SIG-M5 treated with dmso at 0.1 percent for 504 hours (cell line): ENCODE data around the gene SFMBT1.
A peak's percentile ranks its signal among the peaks of the same experiment; 100 is the strongest.
"Not testable (repeated sequence)": the region's sequence is repeated elsewhere in the genome, so short reads cannot be mapped to it uniquely, and the experiment has no call there.

Source experiments
- DNase-seq: peaks from one replicate; lab custom pipeline; 2025; ENCODE audit not compliant: unreplicated experiment; lab: John Stamatoyannopoulos, UW

The SFMBT1 gene

DNA sequence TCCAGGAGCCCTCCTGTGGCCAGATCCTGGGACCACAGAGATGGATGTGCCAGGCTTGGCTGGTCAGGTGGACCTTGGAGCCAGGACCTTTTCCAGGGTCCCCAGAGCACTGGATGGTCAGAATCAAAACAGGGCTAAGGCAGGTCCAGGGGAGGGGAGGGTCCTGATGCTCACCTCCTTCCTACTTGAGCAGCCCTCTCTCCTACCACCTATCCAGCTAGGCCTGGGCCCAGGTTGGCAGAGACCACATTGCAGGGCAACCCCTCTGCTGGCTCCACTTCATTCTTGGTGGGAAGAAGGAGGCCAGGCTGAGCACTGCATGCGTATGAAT is 28.5 kb upstream of the SFMBT1 start:
- no peak for DNase-seq

DNA sequence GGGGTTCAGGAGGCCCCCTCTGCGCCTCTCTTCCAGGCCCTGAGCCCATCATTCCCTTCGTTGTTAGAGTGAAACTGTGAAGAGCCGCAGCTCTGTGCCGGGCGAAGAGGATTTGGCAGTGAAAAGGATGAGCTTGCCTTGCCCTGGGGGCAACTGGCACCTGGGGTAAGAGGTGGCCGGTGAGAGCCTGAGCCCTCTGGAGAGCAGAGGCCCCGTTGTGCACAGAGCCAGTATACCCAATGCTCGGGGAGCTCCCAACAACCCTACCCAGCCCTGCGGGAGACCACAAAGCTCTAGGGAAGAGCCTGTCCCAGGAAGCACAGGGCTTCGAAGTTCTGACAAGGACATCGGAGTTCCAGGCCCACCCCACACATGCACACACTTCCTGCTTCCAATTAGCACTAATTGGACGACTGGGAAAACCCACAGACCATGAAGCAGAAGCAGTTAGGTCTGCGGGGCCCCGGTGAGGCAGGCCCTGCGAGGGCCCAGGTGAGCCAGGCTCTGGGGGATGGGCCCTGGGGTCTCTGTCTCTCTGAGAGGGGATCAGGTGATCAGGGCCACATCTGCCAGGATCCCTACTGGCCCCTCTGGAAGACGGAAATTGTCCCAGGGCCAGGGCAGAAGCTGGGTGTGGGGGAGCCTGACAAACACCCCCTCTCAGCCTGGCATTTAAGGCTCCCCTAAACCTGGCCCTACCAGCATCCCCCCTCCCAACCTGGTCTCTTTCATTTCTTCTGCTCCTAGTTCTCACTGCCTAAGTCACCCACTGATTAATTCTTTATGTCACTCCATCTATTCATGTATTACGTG is 27.9 kb upstream of the SFMBT1 start:
- DNase-seq = no peak

DNA sequence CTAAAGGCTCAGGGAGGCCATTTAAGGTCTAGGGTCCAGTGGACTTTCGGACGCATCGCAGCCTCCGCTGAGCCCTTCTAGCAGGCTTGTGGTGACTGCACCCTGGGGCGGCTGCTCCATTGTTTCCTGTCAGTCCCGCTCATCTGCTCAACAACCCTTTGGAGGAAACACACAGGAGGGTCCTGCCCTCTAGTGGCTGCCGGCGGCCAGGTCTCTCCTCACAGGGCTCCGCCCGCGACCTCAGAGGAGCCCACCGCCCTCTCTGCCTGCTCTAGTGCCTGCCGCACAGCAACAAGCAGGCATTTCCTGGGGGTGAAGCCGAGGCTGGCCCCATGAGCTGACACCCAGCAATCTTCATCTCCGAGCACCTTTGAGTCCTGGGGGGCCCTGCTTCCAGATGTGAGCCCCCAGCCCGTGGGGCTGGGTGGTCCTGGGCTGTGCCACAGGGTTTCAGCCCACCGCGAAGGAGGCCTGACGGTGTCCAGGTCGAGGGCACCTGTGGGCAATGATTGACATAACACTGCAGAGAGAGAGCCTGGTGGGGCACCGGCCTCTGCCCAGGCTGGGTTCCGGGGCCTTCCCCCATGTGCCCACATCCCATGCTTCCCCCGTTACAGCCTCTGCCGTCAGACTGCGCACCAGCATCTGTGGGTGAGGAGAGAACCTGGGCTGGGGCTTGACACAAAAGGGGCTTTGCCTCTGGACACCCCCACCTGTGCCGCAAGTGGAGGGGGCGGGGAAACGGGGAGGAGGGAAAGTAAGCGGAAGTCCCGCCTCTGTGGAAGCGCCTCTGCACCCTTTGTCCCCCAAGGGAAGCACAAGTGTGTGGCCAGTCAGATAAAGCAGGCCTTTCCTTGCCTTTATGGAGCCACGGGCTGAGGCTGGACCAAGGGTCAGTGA is 27.0 kb upstream of the SFMBT1 start:
- peak; percentile 81 for DNase-seq

DNA sequence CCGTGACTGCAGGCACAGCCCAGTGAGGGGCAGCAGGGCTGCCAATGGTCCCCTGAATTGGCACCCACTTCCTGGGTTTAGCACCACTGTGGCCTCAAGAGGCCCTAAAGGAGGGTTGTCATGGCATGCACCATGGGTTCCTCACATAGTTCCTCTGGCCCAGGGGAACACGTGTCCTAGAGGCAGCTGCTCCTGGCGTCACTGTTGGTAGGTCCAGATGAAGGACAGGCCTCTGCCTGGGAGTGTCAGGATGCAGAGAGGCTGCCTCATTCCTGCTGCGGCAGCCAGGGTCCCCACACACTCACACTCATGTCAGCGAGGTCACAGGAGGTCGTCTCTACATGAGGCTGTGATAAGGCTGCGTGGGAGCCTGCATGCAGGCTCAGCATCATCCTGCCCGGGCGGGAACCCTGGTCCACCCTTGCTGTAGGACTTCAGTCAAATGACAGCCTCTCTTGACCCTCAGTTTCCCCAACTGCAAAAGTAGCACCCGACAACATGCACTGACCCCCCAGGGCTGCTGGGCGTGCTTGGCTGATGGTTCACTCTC is 26.1 kb upstream of the SFMBT1 start:
- no peak for DNase-seq

DNA sequence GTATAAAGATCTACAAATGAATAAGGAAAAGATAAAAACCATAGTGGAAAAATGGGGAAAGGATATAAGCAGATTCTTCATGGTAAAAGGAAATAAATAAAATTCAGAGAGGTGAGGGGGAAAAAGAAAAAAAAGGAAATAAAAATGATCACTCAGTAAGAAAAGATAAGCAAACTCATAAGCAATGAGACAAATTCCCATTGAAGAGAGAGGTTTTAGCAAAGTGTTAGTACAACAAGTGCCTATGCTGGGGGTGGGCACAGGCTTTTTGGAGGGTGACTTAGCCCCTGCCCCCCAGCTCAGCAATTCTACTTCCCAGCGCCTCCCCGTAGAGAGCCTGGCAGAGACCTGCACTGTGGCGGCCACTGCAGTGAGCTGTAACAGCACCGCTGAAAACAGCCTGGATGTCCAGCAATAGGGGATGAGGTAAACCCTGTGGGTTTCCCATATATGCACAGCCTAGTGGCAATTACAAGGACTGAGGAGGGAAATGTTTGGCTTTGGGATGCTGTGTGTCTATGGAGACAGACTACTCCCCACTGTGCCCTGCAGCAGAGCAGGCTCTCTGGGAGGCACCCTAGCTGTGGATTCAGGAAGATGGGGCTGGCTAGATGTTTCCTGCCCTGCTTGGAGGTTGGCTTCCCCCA is 23.7 kb upstream of the SFMBT1 start:
- DNase-seq = no peak

DNA sequence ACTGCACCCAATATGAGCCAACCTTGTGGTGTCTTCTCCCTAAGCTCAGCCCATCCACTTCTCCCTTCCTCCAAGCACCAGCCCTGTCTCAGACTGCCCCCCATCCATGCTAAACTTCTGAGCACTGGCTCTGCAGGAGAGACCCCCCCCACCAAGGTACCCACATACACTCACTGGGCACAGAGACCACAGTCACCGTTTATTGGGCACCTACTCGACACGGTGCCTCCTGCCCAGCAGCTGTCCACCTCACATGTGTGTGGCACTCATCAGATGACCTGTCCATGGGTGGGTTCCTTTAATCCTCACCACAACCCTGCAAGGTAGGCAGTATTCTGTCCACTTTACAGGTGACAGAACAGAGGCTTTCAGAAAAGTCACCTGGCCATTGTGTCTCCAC is 22.3 kb upstream of the SFMBT1 start:
- DNase-seq = no peak

DNA sequence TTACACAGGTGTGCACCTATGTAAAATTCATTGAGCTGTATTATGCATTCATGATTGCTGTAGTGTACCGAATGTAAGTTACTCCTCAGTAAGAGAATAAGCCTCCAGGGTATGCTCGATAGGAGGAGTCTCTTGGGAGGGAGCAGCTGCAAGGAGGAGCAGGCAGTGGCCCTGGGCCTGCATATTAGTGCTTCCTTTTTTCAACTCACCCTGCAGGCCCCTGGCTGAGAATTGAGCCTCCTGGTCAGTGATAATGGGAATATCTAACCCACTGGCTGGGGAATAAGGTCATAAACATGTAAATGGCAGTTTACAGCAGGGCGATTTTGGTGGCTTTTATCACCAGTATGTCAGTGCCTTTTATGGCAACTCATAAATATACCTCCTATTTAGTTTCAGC is 21.7 kb upstream of the SFMBT1 start:
- DNase-seq = no peak

DNA sequence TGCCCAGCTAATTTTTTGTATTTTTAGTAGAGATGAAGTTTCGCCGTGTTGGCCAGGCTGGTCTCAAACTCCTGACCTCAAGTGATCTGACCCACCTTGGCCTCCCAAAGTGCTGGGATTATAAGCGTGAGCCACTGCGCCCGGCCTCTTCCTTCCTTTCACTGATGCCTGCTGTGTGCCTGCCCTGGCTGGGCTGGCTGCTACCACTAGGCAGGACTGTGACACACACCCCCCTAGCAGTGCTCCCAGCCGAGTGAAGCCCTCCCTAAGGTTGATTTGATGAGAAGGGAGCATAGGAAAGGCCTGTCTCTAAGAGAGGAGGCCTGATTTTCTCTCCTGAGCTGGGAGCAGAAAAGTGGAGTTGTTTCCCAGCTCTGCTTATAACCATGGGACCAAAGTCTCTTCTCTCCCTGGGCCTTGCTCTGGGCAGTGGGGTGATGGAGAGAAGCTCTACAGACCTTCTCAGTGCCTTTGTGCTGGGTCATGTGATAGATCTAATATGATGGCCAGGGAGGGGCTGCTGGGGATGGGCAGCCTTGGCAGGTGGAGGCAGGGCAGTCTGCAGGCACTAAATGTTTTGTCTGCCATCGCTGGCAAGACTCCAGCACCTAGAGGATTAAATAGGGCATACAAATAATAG is 20.1 kb upstream of the SFMBT1 start:
- no peak for DNase-seq

DNA sequence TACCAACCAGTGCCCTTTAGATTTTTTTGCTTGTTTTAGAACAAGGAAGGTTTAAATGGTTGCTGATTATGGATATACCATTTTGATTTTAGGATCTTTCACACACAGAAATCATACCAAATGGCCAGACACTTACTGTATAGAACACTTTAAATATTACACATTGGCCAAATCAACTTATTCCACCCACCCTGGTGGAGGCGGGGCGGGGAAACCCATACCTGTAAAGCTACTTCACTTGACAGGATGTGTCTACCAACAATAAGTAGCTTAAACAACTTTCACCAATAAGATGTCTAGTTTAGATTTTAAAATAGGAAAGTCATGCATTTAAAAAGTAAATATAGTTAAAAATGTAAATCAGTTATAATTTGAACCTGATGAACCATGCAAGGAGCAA is 17.0 kb upstream of the SFMBT1 start:
- no peak for DNase-seq

DNA sequence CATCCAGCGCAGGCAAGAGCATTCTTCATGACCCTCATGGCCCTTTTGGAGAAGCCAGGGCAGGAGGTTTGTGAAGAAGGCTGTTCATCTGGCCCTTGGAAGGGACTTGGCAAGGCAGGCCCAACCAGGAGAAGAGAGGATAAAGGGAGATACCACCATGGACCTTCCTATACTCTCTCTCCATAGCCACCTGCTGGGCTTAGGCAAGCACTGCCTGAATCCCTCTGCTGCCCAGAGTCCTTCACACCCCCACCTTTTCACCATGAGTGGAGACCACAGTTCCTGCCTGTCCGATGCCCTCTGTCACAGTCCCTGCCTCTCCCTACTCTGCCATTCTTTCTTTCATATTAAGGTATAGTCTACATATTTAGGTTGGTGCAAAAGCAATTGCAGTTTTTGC is 10.6 kb upstream of the SFMBT1 start:
- DNase-seq = no peak

DNA sequence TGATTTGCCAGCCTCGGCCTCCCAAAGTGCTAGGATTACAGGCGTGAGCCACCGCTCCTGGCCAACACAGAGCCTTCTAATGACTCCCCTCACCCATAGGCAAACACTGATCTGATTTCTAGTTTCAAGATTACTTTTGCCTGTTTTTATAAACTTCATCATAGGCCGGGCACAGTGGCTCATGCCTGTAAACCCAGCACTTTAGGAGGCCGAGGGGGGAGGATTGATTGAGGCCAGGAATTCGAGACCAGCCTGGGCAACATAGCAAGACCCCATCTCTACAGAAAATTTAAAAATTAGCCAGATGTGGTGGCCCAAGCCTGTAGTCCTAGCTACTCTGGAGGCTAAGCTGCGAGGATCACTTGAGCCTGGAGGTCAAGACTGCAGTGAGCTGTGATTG is 8.4 kb upstream of the SFMBT1 start:
- not testable (repeated sequence) for DNase-seq

DNA sequence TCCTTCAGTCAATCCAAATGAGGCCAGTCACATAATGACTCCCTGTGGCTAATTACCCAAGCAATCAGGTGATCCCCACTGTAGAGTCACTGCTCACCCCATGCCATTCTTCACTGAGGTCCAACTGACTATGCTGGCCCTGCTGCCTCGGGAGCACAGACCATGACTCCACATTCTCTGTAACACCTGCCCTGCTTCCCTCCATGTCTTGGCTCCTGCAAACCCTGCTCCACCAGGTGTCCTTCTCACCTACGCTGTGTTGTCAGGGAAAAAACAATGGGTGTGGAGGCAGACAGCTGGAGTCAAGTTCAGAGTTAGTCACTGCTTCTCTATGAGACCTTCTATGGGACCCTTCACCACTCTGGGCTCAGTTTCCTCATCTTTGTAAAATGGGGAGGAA is 6.1 kb upstream of the SFMBT1 start:
- no peak for DNase-seq

DNA sequence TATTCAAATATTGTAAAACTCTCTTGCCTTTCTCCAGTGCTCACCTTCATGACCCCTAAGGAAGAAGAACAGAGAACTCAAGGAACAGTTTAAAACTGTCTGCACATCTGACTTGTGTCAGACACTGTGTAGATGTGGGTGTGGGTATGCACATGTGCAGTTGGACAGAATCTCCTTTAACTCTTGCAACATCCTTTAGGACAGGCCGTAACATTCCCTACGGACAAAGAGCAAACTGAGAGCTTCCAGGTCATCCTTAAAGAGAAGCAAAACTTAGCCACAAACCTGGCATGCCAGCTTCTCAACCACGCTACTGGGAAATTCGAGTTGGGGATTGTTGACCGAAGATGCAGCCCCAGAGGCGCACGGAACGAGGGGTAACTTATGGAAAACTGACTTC is 4.1 kb upstream of the SFMBT1 start:
- no peak for DNase-seq

DNA sequence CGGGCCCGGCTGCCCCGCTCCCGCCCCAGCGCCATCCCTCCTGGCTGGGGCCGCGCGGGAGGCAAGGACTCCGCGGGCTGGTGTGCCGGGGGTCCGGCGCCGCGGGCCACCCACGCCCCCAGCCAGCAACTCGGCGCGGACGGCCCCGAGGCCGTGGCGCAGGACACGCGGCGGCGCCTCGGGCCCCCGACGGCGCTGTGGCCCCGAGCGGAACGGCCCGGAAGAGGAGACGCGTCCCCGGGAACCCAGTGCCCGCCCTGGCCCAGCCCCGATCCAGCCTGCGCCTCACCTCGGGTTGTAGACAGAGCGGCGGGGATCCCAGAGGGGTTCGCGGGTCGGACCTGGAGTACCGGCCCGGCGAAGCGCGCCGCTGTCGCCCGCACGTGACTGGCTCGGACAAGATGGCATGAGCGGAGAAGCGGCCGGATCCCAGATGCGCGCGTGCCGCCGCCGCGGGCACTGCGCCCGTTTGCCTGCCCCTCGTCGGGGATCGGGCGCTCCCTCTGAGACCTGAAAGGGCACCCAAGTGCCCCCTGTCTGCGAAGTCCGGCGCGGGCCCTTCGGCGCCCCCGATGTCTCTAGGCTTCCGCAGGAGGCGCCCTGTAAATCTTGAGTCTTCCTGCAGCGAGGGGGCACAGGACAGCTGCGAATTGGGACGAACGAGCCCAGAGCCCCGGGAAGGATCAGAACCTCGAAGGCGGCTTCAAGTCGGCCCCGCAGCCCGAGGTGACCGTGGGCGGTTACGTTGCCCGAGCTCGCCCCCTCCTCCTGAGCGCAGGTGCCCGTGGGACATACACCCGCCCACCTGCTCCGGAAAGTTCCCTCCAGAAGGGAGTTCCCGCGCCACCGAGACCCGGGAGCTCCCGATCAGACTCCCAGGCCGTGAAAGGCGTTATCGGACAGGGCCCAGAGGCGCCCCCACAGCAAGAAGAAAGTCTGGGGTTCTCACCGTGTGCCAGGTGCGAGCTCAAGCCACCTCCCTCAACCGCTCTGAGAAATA is 598 bp upstream of the SFMBT1 start:
- peak; percentile 43 for DNase-seq

DNA sequence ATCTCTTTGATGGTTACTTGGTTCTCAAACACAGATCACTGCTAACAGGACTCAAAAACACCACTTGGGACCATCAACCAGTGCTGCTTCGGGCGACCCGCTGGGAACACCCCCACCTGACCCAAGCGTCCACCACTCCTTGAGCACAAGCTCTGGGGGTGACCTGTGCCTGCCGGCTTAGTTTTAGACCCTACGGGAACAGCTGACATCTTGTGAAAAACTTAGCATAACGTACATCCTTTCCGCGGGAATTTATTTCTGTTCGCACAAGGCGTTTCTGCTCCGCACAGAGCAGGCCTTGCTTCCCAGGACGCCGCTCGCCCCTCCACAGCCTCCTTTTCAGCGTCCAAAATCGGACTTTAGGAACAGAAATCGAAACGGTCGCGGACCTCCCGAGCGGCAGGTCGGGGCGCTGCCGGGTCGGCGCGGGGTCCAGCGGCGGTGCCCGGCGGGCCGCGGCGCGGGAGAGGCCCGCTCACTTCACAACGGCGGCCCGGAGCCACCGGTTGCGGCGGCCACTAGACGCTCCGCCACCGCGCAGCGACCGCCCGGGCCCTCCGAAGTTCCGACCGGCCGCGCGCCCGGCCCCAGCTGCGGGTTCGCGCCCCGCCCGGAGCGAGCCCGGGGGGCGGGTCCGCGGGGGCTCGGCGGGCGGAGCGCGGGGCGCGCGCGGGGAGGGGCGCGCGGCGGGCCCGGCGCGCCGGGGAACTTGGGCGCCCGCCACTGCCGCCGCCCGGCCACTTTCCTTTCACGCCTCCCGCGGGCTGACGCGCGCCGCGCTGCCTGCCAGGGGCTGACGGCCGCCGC is 959 bp downstream of the SFMBT1 start:
- DNase-seq = peak; percentile 57

DNA sequence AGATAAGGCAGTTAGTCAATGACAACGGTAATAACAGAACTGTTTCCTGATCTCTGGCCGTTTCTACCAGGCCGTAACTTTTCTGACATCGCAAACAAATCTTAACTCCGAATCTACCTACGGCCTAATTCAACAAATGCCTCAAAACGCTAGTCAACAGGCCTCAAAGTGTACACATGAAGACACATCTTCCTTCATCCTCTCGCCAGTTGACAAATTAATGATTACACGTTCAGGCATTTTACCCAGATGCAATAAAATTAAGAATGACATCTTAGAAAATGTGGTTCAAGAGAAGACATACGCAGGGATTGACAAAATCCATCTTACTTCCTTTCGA is 1.5 kb downstream of the SFMBT1 start:
- DNase-seq = no peak

DNA sequence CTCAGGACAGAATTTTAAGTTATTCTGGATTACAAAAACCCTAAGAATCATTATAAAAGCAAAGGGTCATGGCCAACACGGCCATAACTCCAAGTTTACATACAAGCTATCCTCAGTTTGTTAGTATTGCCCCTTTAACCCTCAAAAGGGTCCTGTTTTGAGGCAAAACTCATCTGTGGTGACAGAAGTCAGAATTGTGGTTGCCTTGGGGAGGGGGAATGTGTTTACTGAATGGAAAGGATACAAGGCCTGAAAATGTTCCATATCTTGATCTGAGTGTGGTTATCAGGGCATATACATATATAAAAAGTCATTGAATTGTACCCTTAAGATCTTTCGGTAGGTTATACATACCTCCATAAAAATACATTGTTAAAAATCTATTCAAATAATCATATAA is 2.1 kb downstream of the SFMBT1 start:
- no peak for DNase-seq

DNA sequence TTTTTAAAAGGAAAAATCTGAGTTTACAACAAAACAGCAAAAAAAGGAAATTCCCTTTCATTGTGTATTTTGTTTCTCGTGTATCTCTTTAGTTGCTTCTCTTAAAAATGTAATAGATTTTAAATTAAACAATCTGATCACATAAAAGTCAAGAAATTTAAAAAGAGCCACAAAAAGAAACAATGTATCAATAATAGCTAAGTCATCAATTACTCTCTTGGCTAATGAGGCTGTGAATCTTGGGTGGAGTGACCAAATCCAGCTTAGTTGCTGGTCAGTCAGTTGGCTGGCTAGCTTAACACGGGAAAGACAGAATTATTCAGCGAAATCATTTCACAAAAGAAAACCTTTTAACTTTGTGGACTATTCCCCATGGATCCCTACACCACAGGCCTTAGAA is 3.2 kb downstream of the SFMBT1 start:
- DNase-seq = no peak

DNA sequence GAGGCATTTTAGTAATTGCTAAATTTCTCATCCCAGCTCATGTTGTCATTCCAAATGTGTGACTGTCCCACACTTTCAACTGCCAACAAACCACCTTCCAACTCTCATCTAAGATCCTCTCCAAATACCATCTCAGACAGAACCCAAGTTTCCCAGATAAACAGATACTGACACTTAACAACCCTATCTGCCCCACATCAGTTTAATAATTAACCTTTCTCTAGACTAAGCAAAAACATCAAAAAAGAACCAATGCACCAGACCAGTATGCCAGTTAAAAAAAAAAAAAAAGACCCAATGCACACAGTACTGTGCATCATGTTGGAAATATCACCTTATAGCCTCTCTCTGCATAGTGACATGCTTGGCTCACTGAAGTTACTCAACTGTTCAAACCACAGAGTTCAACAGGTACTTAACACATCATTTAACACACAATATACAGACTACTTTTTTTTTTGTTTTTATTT is 5.5 kb downstream of the SFMBT1 start:
- no peak for DNase-seq
